Superior temporal gyrus (tissue), 1 donor: ENCODE results near the gene KLF14.
"Not testable (repeated sequence)": the region's sequence is repeated elsewhere in the genome, so short reads cannot be mapped to it uniquely, and the experiment has no call there.

Experiments
- DNase-seq: peaks from one replicate; pipeline ENCODE4 v3.0.0-alpha.2; 2016; ENCODE audit errors: extremely low spot score

KLF14 gene

DNA sequence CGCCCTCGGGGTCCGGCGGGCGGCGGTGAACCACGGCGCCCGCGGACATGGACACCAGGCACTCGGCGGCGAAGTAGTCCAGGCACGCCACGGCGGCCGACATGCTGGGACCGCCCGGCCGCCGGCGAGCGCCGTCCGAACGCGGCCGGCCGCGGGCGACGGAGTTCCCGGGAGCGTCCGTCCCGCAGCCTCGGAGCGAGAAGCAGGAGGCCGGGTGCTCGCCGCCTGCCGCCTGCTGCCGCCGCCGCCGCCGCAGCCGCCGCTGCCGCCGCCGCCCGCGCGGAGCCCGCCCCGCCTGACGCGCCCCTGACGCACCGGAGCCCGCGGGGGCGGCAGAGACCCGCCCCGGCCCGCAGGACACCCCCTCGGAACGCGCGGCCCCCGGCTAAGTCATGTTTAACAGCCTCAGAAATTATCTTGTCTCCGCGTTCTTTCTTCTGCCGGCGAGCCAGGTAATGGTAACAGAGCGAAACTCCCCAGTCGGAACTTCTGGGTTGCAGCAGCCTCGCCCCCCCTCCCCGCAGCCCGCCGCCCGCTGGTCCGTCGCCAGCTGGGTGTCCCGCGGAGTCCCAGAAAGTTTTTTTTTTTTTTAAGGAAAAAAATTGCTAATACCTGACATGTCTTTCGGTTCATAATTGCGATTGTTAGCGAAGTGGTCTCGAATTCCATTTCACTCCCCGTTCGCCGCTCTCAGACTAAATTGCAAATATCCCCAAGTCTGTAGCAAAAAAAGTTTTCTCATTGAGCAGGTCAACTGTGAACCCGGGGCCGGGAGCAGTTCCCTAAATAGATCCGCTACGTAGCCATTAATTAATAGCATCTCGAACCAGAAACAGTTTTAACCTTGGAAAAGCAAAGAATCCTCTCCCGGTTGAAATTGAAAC is at the start of gene KLF14:
TSS of gene KLF14 (minus strand) at position 277 of the 884 bp plus-strand sequence. CDS start at position 103, 174 bp downstream.
- no peak for DNase-seq

DNA sequence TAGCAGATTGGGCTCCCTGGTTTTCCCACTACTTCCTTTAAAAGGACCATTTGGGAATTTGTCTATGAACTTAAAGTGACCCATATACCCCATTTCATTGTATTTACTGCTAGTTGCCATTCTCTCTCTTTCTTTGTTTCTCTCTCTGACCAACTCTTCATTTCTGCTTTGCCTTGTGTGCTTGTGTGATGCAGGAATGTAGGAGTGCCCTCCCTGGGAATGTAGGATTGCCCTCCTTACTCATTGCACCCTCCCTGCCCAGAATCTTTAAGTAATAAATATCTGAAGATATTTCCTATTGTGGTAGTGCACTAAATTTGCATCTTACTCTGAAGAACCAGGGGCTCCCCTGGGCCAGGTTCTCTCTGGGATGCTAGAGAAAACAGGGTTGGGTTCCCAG is 47.3 kb upstream of the KLF14 start:
- no peak for DNase-seq

GRCh38 chr7:130777426-130777825 is 43.4 kb upstream of the KLF14 start:
- no peak for DNase-seq

GRCh38 chr7:130772456-130772855 is 38.4 kb upstream of the KLF14 start:
- not testable (repeated sequence) for DNase-seq

DNA sequence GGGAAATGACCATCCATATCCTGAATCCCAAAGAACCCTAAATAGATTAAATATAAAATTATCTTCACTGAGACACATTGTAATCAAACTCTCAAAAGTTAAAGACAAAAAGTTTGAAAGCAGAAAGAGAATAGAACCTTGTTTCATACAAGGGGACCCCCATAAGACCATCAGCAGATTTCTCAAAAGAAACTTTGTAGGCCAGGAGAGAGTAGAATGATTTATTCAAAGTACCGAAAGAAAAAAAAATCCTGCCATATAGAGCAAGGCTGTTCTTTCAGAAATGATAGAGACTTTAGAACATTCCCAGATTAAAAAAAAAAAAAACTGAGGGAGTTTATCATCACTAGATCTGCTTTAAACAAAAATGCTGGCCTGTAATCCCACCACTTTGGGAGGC is 34.8 kb upstream of the KLF14 start:
- no peak for DNase-seq

- not testable (repeated sequence) for DNase-seq
Measured at GRCh38 chr7:130764569-130764968, 30.6 kb upstream of the KLF14 start.

DNA sequence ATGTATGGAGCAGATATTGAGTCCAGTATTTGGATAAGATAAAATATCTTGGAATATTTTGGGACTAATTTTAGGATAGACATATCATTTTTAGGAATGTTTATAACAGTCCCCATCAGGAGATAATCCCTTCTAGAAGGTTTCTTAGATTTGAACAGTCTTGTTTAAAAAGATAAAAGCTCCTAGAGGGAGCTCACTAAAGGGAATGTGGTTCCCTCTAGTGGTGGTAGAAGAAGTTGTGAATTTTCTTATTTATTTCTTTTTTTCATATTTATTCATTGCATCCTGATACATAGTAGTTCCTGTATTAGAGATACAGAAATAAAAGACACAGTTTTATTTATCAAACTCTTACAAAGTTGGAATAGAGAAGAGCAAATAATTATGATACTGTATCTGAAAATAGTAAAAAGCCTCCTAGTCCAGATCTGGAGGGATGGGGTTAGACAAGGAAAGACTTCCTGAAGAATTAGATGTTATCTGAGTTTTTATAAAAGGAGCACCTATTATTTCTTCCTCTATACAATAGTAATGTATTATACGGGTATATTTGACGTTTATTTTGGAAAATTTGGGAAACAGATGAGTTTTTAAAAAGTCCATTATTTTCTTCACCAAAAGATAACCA is 24.5 kb upstream of the KLF14 start:
- peak; percentile 76 for DNase-seq

- DNase-seq = no peak
Measured at GRCh38 chr7:130756316-130756715, 22.3 kb upstream of the KLF14 start.

DNA sequence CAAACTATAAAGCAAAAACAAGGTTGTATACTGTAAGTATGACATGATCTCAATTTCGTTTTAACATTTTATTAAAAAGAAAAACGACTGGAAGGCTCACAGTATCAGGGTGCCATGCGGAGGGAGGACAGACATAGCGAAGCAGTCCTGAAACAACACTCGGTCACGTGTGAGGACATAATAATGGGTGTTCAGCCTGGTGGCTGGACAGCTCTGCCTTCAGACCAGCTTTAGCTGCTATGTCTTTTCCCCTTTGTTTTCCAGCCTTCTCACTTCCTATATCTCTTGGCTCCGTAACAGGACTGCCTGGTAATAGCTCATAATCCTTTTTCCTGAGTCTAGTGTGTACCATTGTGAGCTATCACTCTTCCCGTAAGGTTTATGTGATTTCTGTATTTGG is 18.4 kb upstream of the KLF14 start:
- no peak for DNase-seq

DNA sequence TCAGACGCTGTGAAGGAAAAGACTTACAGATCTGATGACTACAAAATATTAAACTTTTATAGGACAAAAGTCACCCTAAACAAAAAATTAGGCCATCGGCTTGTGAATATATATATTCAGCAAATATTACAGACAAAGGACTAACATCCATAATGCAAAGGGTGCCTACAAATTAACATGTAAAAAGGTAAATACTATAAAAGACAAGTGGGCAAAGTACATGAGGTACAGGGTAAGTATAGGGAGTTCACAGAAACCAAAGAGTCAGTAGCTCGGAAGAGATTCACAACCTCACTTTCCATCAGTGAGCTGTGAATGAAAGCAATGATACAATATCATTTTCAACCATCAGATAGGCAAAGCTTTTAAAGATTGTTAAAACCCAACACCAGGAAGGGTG is 16.7 kb upstream of the KLF14 start:
- DNase-seq = no peak

DNA sequence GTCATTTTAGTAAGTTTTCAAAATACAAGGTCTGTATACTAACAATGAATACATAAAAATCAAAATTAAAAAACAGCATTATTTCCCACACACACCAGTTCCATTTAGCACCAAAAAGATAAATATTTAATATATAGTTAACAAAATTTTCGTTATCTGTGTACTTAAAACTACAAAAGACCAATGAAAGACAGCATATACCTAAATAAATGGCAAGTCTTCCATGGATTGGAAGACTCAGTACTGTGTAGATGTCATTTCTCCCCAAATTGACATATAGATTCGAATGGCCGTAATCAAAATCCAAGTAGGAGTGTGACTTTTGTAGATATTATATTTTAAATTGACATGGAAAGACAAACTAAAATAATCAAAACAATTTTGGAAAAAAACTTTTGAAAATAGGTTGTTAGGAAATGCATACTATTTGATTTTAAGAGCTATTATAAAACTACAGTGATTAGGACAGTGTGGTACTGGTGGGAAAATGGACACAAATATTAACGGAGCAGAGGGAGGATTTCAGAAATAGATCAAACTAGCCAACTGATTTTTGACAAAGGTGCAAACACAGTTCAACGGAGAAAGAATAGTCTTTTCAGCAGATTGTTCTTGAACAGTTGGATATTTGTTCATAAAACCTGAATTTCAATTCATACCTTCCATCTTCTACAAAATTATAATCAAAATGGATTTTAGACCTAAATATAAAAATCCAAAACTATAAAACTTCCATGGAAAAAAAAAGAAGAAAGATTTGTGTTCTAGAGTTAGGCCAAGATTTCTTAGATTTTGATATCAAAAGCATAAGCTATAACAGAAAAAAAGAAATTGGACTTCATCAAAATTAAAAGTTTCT is 14.8 kb upstream of the KLF14 start:
- DNase-seq = no peak

- no peak for DNase-seq
Measured at GRCh38 chr7:130741331-130741995, 7.5 kb upstream of the KLF14 start.

- DNase-seq = no peak
Measured at GRCh38 chr7:130740606-130741005, 6.6 kb upstream of the KLF14 start.

DNA sequence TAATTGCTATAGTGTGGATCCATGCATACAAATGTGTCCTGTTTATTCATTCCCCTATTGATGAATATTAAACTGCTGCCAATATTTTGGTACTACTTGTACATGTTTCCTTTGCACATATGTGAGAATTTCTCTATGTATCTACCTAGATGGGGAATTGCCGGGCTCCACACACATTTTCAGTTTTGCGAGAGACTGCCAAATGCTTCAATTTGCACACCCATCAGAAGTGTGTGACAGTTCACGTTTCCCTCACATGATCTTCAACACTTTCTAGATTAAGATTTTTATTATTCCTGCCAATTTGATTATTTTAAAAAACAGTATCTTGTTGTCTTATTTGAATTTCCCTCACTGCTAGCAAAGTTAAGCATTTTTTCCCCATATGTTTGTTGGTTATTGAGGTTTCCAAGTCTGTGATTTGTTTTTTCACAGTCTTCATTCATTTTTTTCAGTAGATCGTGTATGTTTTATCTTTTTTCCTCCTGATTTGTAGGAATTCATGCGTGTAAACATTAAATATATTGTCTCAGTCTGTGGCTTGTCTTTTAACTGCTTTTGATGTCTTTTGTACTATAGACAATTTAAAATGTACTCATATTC is 2.4 kb upstream of the KLF14 start:
- no peak for DNase-seq

DNA sequence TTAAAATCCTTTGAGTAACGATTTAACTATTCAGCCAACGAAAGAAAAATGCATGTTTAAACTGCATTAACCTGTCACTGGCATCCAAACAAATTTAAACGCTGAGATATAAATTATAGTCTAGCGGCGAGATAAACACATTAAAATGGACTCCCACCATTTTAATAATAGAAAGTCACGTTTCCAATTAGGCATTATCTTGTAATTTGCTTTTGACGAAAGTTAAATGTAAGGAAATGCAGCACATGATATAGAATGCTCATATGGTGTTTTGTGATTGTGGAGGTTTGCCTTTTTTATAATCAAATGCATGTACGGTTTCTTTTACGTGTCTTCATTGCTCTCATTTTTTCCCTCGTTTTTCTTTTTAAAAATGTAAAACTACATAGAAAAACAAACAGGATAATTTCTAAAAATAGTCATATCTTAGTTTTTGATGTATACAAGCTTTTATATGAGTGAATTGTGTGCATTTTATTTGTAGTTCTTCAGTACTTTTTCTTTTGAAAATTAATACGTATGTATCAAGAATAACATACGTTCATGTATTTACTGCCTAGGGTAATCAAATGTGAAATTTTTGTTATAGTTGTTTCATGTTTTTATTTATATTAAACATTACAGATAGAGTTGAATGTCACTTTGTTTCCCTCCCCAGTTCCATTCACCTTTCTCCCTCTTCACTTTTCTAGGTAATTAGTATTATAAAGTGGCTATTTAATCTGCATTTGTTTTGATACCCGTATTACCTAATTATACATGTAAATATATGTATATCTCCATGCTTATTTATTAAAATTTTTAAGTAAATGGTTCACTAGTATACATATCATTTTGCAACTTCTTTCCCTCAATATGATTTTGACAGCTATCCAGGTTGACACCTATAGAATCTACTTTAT is 1.1 kb upstream of the KLF14 start:
- no peak for DNase-seq

GRCh38 chr7:130732980-130733930 is 752 bp downstream of the KLF14 start:
- DNase-seq = no peak

GRCh38 chr7:130723784-130724183 is 10.2 kb downstream of the KLF14 start:
- no peak for DNase-seq

GRCh38 chr7:130721486-130722277 is 12.3 kb downstream of the KLF14 start:
- peak; percentile 78 for DNase-seq
